ENCODE data around the gene PPIP5K1. TPM values are rescaled to one million over a fixed set of nuclear protein-coding genes. Genes with fewer than 3 reads are reported as not detected.
A peak's percentile ranks its signal among the peaks of the same experiment; 100 is the strongest.

Gene PPIP5K1
- total RNA-seq, 2 experiments from 2014 or later = 67.5 to 89.8 TPM

DNA sequence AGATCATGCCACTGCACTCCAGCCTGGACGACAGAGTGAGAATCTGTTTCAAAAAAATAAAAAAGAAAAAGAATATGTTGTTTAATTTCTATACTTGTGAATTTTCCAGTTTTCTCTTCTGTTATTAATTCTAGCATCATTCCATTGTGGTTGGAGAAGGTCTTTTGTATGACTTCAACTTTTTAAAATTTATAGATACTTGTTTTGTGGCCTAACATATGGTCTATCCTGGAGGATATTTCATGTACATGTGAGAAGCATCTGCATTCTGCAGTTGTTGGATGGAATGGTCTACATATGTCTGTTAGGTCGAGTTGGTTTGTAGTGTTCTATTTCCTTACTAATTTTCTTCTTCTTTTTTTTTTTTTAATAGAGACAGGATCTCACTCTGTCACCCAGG is 37.0 kb downstream of the PPIP5K1 start:
- no peak overlapping the region for H3K4me2 ChIP-seq (ENCODE audit: low read length)

GRCh38 chr15:43552256-43552655 is 37.8 kb downstream of the PPIP5K1 start:
- no peaks in the 10 kb centered on the region for H3K9me2 ChIP-seq (ENCODE audit: insufficient read depth, low read length)
- no peaks in the 10 kb centered on the region for H3K4me1 ChIP-seq (ENCODE audit: insufficient read depth, low read length, poor library complexity, severe bottlenecking)
- no peaks in the 10 kb centered on the region for H4K20me1 ChIP-seq (ENCODE audit: insufficient read depth, low read length)
- no peak overlapping the region for H3K4me3 ChIP-seq (ENCODE audit: low read depth, low read length, poor library complexity, severe bottlenecking)
- CTCF ChIA-PET (ENCODE audit: unreplicated experiment) = no interaction called here
- POLR2A ChIA-PET = interaction anchor here (1.3 kb wide), 1 partner anchor 12 kb away, joined by 3 read pairs; no protein-coding TSS in a partner anchor
- H2AFZ ChIP-seq (ENCODE audit: low read length) = no peak overlapping the region
- TF ChIP-seq, protein P1, sequence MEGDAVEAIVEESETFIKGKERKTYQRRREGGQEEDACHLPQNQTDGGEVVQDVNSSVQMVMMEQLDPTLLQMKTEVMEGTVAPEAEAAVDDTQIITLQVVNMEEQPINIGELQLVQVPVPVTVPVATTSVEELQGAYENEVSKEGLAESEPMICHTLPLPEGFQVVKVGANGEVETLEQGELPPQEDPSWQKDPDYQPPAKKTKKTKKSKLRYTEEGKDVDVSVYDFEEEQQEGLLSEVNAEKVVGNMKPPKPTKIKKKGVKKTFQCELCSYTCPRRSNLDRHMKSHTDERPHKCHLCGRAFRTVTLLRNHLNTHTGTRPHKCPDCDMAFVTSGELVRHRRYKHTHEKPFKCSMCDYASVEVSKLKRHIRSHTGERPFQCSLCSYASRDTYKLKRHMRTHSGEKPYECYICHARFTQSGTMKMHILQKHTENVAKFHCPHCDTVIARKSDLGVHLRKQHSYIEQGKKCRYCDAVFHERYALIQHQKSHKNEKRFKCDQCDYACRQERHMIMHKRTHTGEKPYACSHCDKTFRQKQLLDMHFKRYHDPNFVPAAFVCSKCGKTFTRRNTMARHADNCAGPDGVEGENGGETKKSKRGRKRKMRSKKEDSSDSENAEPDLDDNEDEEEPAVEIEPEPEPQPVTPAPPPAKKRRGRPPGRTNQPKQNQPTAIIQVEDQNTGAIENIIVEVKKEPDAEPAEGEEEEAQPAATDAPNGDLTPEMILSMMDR (conservative IDR thresholded peaks at IDR 0.05; ENCODE audit: low read length) = no peak
- TF ChIP-seq EZH2phosphoT487 (IDR thresholded peaks at IDR 0.05; ENCODE audit: borderline replicate concordance, low read depth, low read length) = no peak
- no peaks in the 10 kb centered on the region for H3K79me2 ChIP-seq (ENCODE audit: insufficient read depth, low read depth, low read length)
- intact Hi-C loops (cut with micrococcal nuclease; ENCODE audit: unreplicated experiment) = no loop called here
- peaks cover 7% of the 10 kb centered on the region for H3K9me3 ChIP-seq (ENCODE audit: low read length)
- no peak for DNase-seq (ENCODE audit: low spot score)
- H3K36me3 ChIP-seq (ENCODE audit: insufficient read depth, low read length) = peaks cover 41% of the 10 kb centered on the region
- no peak overlapping the region for H3K4me2 ChIP-seq (ENCODE audit: low read length)
- H3K27ac ChIP-seq (ENCODE audit: low read depth, low read length, poor library complexity, severe bottlenecking) = no peak overlapping the region
- no TSS peak for BruUV-seq (replicated peaks)

More for the DNA sequence above, 37.0 kb downstream of the PPIP5K1 start:
- no peak overlapping the region for H2AFZ ChIP-seq (ENCODE audit: low read length)
- ChIA-PET POLR2A (no interaction called here), CTCF (ENCODE audit: unreplicated experiment) (no interaction called here)
- H3K9me3 ChIP-seq (ENCODE audit: low read length) = no peaks in the 10 kb centered on the region
- H3K9me2 ChIP-seq (ENCODE audit: insufficient read depth, low read length) = no peaks in the 10 kb centered on the region
- no peak overlapping the region for H3K27ac ChIP-seq (ENCODE audit: low read depth, low read length, poor library complexity, severe bottlenecking)
- peaks cover 40% of the 10 kb centered on the region for H3K36me3 ChIP-seq (ENCODE audit: insufficient read depth, low read length)
- H3K79me2 ChIP-seq (ENCODE audit: insufficient read depth, low read depth, low read length) = no peaks in the 10 kb centered on the region
- no peaks in the 10 kb centered on the region for H3K4me1 ChIP-seq (ENCODE audit: insufficient read depth, low read length, poor library complexity, severe bottlenecking)
- no peak overlapping the region for H3K4me3 ChIP-seq (ENCODE audit: low read depth, low read length, poor library complexity, severe bottlenecking)
- intact Hi-C loops (cut with micrococcal nuclease; ENCODE audit: unreplicated experiment) = no loop called here
- DNase-seq (ENCODE audit: low spot score) = no peak
- no peak for TF ChIP-seq EZH2phosphoT487 (IDR thresholded peaks at IDR 0.05; ENCODE audit: borderline replicate concordance, low read depth, low read length)
- TF ChIP-seq, protein P1 (conservative IDR thresholded peaks at IDR 0.05; ENCODE audit: low read length) = no peak
- no TSS peak for BruUV-seq (replicated peaks)
- H4K20me1 ChIP-seq (ENCODE audit: insufficient read depth, low read length) = no peaks in the 10 kb centered on the region

GRCh38 chr15:43550527-43551363 is 39.3 kb downstream of the PPIP5K1 start:
- Histone ChIP-seq H2AFZ (ENCODE audit: low read length) (no peak overlapping the region), H3K36me3 (ENCODE audit: insufficient read depth, low read length) (peaks cover 34% of the 10 kb centered on the region), H3K79me2 (ENCODE audit: insufficient read depth, low read depth, low read length) (no peaks in the 10 kb centered on the region), H3K4me3 (ENCODE audit: low read depth, low read length, poor library complexity, severe bottlenecking) (no peak overlapping the region), H3K27ac (ENCODE audit: low read depth, low read length, poor library complexity, severe bottlenecking) (no peak overlapping the region), H4K20me1 (ENCODE audit: insufficient read depth, low read length) (no peaks in the 10 kb centered on the region), H3K4me1 (ENCODE audit: insufficient read depth, low read length, poor library complexity, severe bottlenecking) (no peaks in the 10 kb centered on the region), H3K9me2 (ENCODE audit: insufficient read depth, low read length) (no peaks in the 10 kb centered on the region), H3K9me3 (ENCODE audit: low read length) (peaks cover 10% of the 10 kb centered on the region), H3K4me2 (ENCODE audit: low read length) (no peak overlapping the region)
- TF ChIP-seq, protein P1 (conservative IDR thresholded peaks at IDR 0.05; ENCODE audit: low read length) = no peak
- TF ChIP-seq EZH2phosphoT487 (IDR thresholded peaks at IDR 0.05; ENCODE audit: borderline replicate concordance, low read depth, low read length) = no peak
- no peak for DNase-seq (ENCODE audit: low spot score)
- CTCF ChIA-PET (ENCODE audit: unreplicated experiment) = no interaction called here
- BruUV-seq (replicated peaks) = TSS peak; percentile 51
- POLR2A ChIA-PET = interaction anchor here (1.3 kb wide), 1 partner anchor 10 kb away, joined by 3 read pairs; no protein-coding TSS in a partner anchor
- intact Hi-C loops (cut with micrococcal nuclease; ENCODE audit: unreplicated experiment) = no loop called here
